Panc1 (cell line): ENCODE results near the gene NRCAM. TPM values are rescaled to one million over a fixed set of nuclear protein-coding genes. Genes with fewer than 3 reads are reported as not detected.

ENCODE experiments used
- ATAC-seq: fragments of 200-7000 bp; cut with Tn5 transposase; 2 replicates; pipeline ENCODE4 v1.9.1; 2020; ENCODE audit warnings: mild to moderate bottlenecking, moderate library complexity
- BruUV-seq: library from RNA; stranded (reverse); fragments of 400-500 nt; replicated peaks from 2 replicates; lab custom pipeline; 2021; lab: Mats Ljungman, UMichigan
- CTCF ChIA-PET: fragments of 300-600 bp; sonication (Branson Sonifier 250); formaldehyde crosslinking; loops from one replicate; lab custom pipeline; 2022; ENCODE audit warnings: antibody characterized with exemption; lab: Charles Lee
- POLR2A ChIA-PET: fragments of 300-600 bp; sonication (Branson Sonifier 250); formaldehyde crosslinking; loops from one replicate; lab custom pipeline; 2022; ENCODE audit warnings: antibody characterized with exemption; lab: Charles Lee
- DNase-seq: peaks from one replicate; pipeline ENCODE4 v3.0.0-alpha.2; 2010; ENCODE audit warnings: low read depth, low spot score
- H3K27ac ChIP-seq: 2 replicates; pipeline ENCODE4 v1.5.1; 2011; ENCODE audit warnings: mild to moderate bottlenecking, low read length, inconsistent platforms
- H3K27me3 ChIP-seq: fragments of 200-500 bp; sonication (Bioruptor generic); 2 replicates; pipeline ENCODE4 v1.6.0; 2014; ENCODE audit warnings: low read length, inconsistent platforms; ENCODE audit not compliant: control insufficient read depth, insufficient read depth
- H3K36me3 ChIP-seq: fragments of 200-500 bp; sonication (Bioruptor generic); 2 replicates; pipeline ENCODE4 v1.5.1; 2014; ENCODE audit warnings: inconsistent platforms, mild to moderate bottlenecking, low read length, moderate library complexity; ENCODE audit not compliant: control insufficient read depth, insufficient read depth
- H3K4me1 ChIP-seq: 2 replicates; pipeline ENCODE4 v1.5.1; 2011; ENCODE audit warnings: inconsistent platforms, mild to moderate bottlenecking, low read length, moderate library complexity; ENCODE audit not compliant: control insufficient read depth, insufficient read depth
- H3K4me3 ChIP-seq, 2 experiments: 2 replicates each; pipeline ENCODE4 v1.5.1; 2011 to 2012; ENCODE audit warnings: low read depth in 2 of 2, low read length in 2 of 2, mild to moderate bottlenecking in 2 of 2, inconsistent platforms in 1 of 2, moderate library complexity in 1 of 2
- H3K9me3 ChIP-seq: fragments of 200-500 bp; sonication (Bioruptor generic); 2 replicates; pipeline ENCODE4 v1.5.1; 2014; ENCODE audit warnings: low read depth, mild to moderate bottlenecking, inconsistent platforms, low read length, moderate library complexity; ENCODE audit not compliant: control insufficient read depth, insufficient read depth
- POLR2AphosphoS5 ChIP-seq: IDR thresholded peaks from 2 replicates; pipeline ENCODE4 v1.6.1; 2012; ENCODE audit warnings: mild to moderate bottlenecking, low read depth, low read length, moderate library complexity
- REST ChIP-seq, 2 experiments: IDR thresholded peaks; 2 replicates each; pipeline ENCODE4 v1.6.1; 2011 to 2012; ENCODE audit warnings: low read depth in 2 of 2, control low read depth in 1 of 2, low read length in 1 of 2, mild to moderate bottlenecking in 1 of 2, moderate library complexity in 1 of 2; ENCODE audit not compliant: insufficient read depth in 1 of 2
- SIN3A ChIP-seq: IDR thresholded peaks from 2 replicates; pipeline ENCODE4 v1.6.1; 2012; ENCODE audit warnings: low read depth, mild to moderate bottlenecking, low read length, moderate library complexity, borderline replicate concordance; ENCODE audit not compliant: insufficient read depth
- TCF7L2 ChIP-seq: IDR thresholded peaks from 2 replicates; pipeline ENCODE4 v1.6.1; 2011; ENCODE audit warnings: mild to moderate bottlenecking, low read depth, low read length, inconsistent platforms
- in situ Hi-C: cut with HindIII; loops from 2 replicates; pipeline ENCODE4 v1.10.0; 2016; ENCODE audit warnings: low sequenced_read_pairs, low pct_unique_long_range_greater_than_20kb
- intact Hi-C: fragments of 100-400 bp; cut with micrococcal nuclease; formaldehyde crosslinking; loops from one replicate; pipeline ENCODE4 v1.10.0; 2022; ENCODE audit not compliant: unreplicated experiment
- total RNA-seq: library from RNA; stranded (reverse); gene quantifications from one replicate; pipeline ENCODE4 v1.2.1, GENCODE V29; 2021; ENCODE audit not compliant: unreplicated experiment
- TF ChIP-seq, protein P1 (sequence below): fragments of 450-650 bp; IDR thresholded peaks from 2 replicates; pipeline ENCODE4 v1.5.1; 2017; ENCODE audit warnings: mild to moderate bottlenecking

Gene NRCAM
- total RNA-seq, 1 experiment from 2014 or later, result 0.21 TPM

- H3K27ac ChIP-seq, result no peak overlapping the region
Measured at GRCh38 chr7:108292541-108292940, 163.7 kb downstream of the NRCAM start.

GRCh38 chr7:108291791-108292440, 164.3 kb downstream of the NRCAM start:
- Histone ChIP-seq H3K9me3 (no peaks in the 10 kb centered on the region), H3K27ac (no peak overlapping the region), H3K4me1 (no peaks in the 10 kb centered on the region), H3K4me3 (no peak overlapping the region), H3K36me3 (no peaks in the 10 kb centered on the region), H3K27me3 (peaks cover 3% of the 10 kb centered on the region; the same call in 1 of the 2 replicates)
- BruUV-seq, result no TSS peak
- intact Hi-C loops (no loop called here), in situ Hi-C loops (no loop called here)
- DNase-seq (no peak), ATAC-seq (no peak)
- TF ChIP-seq SIN3A, result no peak
- no peak for TF ChIP-seq TCF7L2
- no peak for TF ChIP-seq POLR2AphosphoS5
- TF ChIP-seq REST (IDR thresholded peaks at IDR 0.05; ENCODE audit: insufficient read depth in 1 of 2, low read depth in 2 of 2, low read length in 1 of 2), result no peak
- TF ChIP-seq, protein P1, sequence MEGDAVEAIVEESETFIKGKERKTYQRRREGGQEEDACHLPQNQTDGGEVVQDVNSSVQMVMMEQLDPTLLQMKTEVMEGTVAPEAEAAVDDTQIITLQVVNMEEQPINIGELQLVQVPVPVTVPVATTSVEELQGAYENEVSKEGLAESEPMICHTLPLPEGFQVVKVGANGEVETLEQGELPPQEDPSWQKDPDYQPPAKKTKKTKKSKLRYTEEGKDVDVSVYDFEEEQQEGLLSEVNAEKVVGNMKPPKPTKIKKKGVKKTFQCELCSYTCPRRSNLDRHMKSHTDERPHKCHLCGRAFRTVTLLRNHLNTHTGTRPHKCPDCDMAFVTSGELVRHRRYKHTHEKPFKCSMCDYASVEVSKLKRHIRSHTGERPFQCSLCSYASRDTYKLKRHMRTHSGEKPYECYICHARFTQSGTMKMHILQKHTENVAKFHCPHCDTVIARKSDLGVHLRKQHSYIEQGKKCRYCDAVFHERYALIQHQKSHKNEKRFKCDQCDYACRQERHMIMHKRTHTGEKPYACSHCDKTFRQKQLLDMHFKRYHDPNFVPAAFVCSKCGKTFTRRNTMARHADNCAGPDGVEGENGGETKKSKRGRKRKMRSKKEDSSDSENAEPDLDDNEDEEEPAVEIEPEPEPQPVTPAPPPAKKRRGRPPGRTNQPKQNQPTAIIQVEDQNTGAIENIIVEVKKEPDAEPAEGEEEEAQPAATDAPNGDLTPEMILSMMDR, result no peak
- CTCF ChIA-PET, result no interaction called here
- POLR2A ChIA-PET, result no interaction called here

More at GRCh38 chr7:108292541-108292940, 163.7 kb downstream of the NRCAM start:
- TF ChIP-seq REST (IDR thresholded peaks at IDR 0.05; ENCODE audit: insufficient read depth in 1 of 2, low read depth in 2 of 2, low read length in 1 of 2) (no peak), TCF7L2 (no peak), POLR2AphosphoS5 (no peak), SIN3A (no peak)
- TF ChIP-seq, protein P1, result no peak
- no TSS peak for BruUV-seq
- H3K4me3 ChIP-seq, result no peak overlapping the region
- intact Hi-C loops, result no loop called here
- H3K27me3 ChIP-seq, result peaks cover 3% of the 10 kb centered on the region; the same call in 1 of the 2 replicates
- POLR2A ChIA-PET, result no interaction called here
- CTCF ChIA-PET, result no interaction called here
- in situ Hi-C loops, result no loop called here
- ATAC-seq, result no peak
- no peak for DNase-seq
- no peaks in the 10 kb centered on the region for H3K4me1 ChIP-seq
- no peaks in the 10 kb centered on the region for H3K9me3 ChIP-seq
- no peaks in the 10 kb centered on the region for H3K36me3 ChIP-seq
